Measurements from ENCODE around the gene ABHD1.

GRCh38 chr2:27131429-27131828, 7.8 kb downstream of the ABHD1 start:
- no peak for TF ChIP-seq CTCF (conservative IDR thresholded peaks at IDR 0.05 in 1 of 2, IDR thresholded peaks at IDR 0.05 in 1 of 2; ENCODE audit: low read depth in 1 of 2, low read length in 2 of 2)
- no peak for TF ChIP-seq EZH2 (IDR thresholded peaks at IDR 0.05; ENCODE audit: low read length, missing control alignments)
